NCI-H2171 treated with DMSO at 0.1 percent for 48 hours (cell line): ENCODE results near the gene CHD3.
"Not testable (repeated sequence)": the region's sequence is repeated elsewhere in the genome, so short reads cannot be mapped to it uniquely, and the experiment has no call there.

Experiments
- DNase-seq: peaks from one replicate; lab custom pipeline; 2025; lab: John Stamatoyannopoulos, UW

The CHD3 gene

GRCh38 chr17:7931709-7932482 lies 43.3 kb downstream of the CHD3 start, which contains the start of the genes CNTROB and TRAPPC1:
Gene CNTROB, plus strand, starts transcription at chr17:7932206. Its CDS starts 874 bp downstream, at chr17:7933080.
Gene TRAPPC1, minus strand, starts transcription at chr17:7931946. Its CDS starts 117 bp downstream, at chr17:7931829.
- peak; percentile 98 for DNase-seq

GRCh38 chr17:7932483-7932891 lies 43.9 kb downstream of the CHD3 start:
- peak; percentile 46 for DNase-seq

DNA sequence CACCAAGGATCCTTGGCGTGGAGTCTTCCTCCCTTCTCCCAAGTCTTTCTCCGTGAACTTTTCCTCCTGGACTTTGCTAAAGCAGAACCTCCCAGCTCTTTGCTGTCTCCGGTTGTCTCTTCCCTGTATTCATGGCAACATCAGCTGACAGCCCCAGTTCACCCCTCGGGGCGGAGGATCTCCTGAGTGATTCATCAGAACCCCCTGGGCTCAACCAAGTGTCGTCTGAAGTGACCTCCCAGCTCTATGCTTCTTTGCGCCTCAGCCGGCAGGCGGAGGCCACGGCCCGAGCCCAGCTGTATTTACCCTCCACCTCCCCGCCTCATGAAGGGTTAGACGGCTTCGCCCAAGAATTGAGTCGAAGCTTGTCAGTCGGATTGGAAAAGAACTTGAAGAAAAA lies 44.4 kb downstream of the CHD3 start:
- DNase-seq: peak; percentile 4

- DNase-seq: no peak
Measured at GRCh38 chr17:7935859-7936258, 47.3 kb downstream of the CHD3 start.

- no peak for DNase-seq
Measured at GRCh38 chr17:7940034-7940433, 51.4 kb downstream of the CHD3 start.

- DNase-seq: no peak
Measured at GRCh38 chr17:7940743-7941142, 52.2 kb downstream of the CHD3 start.

- DNase-seq: no peak
Measured at GRCh38 chr17:7943291-7943690, 54.7 kb downstream of the CHD3 start.

DNA sequence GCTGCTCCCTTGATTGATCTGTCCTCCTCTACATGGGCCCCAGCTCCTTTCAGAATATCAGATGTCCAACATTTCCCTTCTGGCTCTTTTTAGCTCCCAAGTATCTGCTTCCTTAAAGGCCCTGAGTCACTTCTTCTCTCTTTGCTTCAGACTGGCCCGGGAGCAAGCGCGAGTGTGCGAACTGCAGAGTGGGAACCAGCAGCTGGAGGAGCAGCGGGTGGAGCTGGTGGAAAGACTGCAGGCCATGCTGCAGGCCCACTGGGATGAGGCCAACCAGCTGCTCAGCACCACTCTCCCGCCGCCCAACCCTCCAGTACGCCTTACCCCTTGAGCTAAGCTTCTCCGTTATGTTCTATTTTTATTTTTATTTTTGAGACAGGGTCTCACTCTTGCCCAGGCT lies 55.7 kb downstream of the CHD3 start:
- no peak for DNase-seq

DNA sequence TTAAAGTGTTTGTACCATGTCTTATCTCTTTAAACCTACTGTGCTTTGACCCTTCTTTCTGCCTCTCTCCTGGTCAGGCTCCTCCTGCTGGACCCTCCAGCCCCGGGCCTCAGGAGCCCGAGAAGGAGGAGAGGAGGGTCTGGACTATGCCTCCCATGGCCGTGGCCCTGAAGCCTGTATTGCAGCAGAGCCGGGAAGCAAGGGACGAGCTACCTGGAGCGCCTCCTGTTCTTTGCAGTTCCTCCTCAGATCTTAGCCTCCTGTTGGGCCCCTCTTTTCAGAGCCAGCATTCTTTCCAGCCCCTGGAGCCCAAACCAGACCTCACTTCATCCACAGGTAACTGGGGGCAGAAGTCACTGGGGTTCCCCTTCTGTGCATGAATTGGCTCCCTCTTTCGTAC lies 57.1 kb downstream of the CHD3 start:
- no peak for DNase-seq

- DNase-seq: no peak
Measured at GRCh38 chr17:7946441-7946840, 57.9 kb downstream of the CHD3 start.

DNA sequence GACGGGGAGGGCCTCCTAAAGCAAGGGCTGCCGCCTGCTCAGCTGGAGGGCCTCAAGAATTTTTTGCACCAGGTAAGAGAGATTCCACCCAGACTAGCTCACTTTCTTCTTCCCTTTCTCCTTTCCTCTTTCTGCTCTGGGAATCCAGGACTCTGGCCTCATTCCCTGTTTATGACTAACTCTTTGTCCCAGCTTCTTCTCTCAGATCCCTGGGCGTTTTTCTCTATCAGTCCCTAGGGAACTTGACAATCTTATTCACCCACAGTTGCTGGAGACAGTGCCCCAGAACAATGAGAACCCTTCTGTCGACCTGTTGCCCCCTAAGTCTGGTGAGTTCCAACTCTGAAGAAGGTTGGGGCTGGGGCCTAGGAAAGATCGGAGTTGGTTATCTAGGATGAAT lies 59.1 kb downstream of the CHD3 start:
- DNase-seq: no peak

GRCh38 chr17:7950578-7950977 lies 62.0 kb downstream of the CHD3 start:
- no peak for DNase-seq

DNA sequence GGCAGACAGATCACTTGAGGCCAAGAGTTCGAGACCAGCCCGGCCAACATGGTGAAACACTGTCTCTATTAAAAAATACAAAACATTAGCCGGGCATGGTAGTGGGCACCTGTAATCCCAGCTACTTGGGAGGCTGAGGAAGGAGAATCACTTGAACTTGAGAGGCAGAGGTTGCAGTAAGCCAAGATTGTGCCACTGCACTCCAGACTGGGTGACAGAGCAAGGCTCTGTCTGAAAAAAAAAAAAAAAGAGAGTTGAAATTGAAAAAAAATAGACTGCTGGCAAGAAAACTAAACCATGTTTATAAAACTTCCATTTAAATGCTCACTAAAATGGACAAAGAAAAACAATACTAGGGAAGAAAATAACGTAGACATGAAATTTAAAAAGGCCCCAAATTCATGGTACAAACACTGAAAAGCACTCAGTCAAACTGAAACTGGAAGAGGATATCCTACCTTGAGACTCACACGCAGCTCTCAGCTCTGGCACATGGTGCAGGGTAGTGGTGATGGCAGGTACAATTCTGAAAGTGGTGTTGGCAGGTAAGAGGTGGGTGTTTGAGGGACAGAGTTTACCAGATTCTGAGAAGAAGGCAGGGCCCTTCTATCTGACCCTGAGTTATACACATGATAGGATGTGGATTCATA lies 62.7 kb downstream of the CHD3 start:
- DNase-seq: no peak

DNA sequence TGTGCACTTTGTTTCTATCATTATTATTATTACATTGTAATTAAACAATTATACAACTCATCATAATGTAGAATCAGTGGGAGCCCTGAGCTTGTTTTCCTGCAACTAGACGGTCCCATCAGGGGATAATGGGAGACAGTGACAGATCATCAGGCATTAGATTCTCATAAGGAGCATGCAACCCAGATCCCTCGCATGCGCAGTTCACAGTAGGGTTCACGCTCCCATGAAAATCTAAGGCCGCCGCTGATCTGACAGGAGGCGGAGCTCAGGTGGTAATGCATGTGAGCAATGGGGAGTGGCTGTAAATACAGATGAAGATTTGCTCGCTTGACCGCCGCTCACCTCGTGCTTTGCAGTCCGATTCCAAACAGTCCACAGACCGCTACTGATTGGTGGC lies 64.7 kb downstream of the CHD3 start:
- not testable (repeated sequence) for DNase-seq

DNA sequence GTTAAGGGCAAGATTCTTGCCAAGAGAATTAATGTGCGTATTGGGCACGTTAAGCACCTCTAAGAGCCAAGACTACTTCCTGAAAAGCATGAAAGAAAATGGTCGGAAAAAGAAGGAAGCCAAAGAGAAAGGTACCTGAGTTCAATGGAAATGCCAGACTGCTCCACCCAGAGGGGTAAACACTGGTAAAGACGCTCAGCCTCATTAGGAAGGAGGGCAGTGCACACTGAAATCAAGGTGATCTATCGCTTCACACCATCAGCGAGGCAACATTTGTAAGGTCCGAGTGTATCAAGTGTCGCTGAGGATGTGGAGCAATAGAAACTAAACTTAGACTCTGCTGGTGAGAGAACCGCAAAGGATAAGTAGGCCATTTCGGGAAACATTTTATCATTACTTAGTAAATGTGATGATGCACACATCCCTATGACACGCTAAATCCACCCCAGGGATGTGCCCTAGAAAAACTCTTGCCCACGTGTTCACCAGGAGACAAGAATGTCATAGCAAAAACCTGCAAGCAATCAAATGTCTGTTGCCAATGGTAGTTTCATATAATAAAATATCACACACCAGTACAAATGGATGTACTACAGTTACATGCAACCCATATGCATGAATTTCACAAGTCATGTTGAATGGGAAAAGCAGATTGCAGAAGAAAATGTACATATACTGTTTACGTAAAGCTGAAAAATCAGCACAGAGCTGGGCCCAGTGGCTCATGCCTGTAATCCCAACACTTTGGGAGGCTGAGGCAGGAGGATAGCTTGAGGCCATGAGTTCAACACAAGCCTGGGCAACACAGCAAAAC lies 67.0 kb downstream of the CHD3 start:
- no peak for DNase-seq

- no peak for DNase-seq
Measured at GRCh38 chr17:7956228-7956965, 67.8 kb downstream of the CHD3 start.

DNA sequence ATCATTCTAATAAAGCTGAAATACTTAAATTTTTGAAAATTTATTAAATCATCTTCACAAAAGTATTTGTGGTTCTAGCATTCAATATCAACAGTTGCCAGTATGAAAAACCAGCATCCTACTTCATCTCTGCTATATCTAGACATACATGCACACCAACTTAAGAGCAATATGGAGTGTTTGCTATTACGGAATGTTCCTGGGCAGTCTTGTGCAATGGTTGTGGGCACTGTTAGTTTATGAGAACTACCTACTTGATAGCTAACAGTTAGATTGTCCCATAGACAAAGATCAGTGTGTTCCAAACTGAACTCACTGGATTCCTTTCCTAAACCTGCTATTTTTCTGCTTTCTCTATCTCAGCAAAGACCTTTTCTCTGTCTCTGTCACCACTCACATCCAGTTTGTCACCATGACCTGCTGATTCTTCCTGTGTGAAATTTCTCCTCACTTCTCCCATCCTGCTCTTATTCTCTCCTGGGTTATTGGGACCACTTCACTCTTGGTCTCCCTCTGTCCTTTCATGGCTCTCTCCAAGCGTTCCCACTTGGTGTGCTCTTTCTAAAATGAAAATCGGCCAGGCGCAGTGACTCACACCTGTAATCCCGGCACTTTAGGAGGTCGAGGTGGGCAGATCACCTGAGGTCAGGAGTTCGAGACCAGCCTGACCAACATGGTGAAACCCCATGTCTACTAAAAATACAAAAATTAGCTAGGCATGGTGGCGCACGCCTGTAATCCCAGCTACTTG lies 71.1 kb downstream of the CHD3 start:
- DNase-seq: no peak

DNA sequence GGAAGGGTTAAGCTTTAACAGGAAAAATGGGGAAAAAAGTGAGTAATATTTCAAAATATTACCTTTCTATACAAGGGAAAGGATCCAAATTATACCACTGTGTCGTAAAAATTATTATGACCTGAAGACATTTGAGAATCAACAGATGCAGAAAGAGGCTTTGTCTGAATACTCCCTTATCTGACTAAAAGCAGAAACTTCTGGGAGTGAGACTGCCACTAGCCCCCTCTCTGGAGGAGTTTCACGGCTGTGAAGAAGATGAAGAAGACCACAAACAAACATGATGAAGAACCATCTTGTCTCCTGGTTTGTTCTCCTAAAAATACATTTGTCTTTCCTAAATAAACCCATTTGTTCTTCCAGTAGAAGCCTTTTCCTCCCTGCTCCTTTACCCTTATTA lies 72.8 kb downstream of the CHD3 start:
- no peak for DNase-seq
